H1 (cell line): ENCODE data around the gene MAPKAP1. TPM values are rescaled to one million over a fixed set of nuclear protein-coding genes. Genes with fewer than 3 reads are reported as not detected.

Experiments
- CTCF ChIA-PET: fragments of 300-600 bp; sonication (Branson Sonifier 250); formaldehyde crosslinking; loops from one replicate; lab custom pipeline; 2021; ENCODE audit not compliant: partially characterized antibody; lab: Charles Lee
- POLR2A ChIA-PET: fragments of 300-600 bp; sonication (Branson Sonifier 250); formaldehyde crosslinking; loops from one replicate; lab custom pipeline; 2021; ENCODE audit warnings: inconsistent platforms; ENCODE audit not compliant: partially characterized antibody; lab: Charles Lee
- DNase-seq, 2 experiments: peaks; one replicate each; pipeline versions ENCODE4 v3.0.0 to v3.0.0-alpha.2; 2010 to 2022; ENCODE audit warnings: low spot score in 2 of 2, low read depth in 1 of 2, mixed read lengths in 1 of 2
- FAIRE-seq: peaks from 2 replicates; lab custom pipeline; 2011; peaks lifted over from hg19 to GRCh38; lab: Jason Lieb, UNC
- H2AFZ ChIP-seq: 2 replicates; pipeline ENCODE4 v1.8.1; 2012; ENCODE audit warnings: low read length, inconsistent platforms
- H2AK5ac ChIP-seq: 2 replicates; pipeline ENCODE4 v1.6.1; 2013; ENCODE audit warnings: low read depth, low read length
- H2BK120ac ChIP-seq: replicated peaks from 2 replicates; pipeline ENCODE3; 2013; ENCODE audit warnings: low read depth, low read length, inconsistent platforms
- H2BK12ac ChIP-seq: 2 replicates; pipeline ENCODE4 v1.6.1; 2013; ENCODE audit warnings: low read depth, low read length
- H2BK15ac ChIP-seq: 2 replicates; pipeline ENCODE4 v1.6.1; 2013; ENCODE audit warnings: low read length
- H2BK20ac ChIP-seq: 2 replicates; pipeline ENCODE4 v1.6.1; 2013; ENCODE audit warnings: low read length
- H2BK5ac ChIP-seq: 2 replicates; pipeline ENCODE4 v1.6.1; 2013; ENCODE audit warnings: low read depth, low read length
- H3K14ac ChIP-seq: 2 replicates; pipeline ENCODE4 v1.6.1; 2013; ENCODE audit warnings: inconsistent platforms; ENCODE audit not compliant: insufficient read length
- H3K18ac ChIP-seq: 2 replicates; pipeline ENCODE4 v1.6.1; 2013; ENCODE audit warnings: low read length; ENCODE audit errors: extremely low read depth
- H3K23ac ChIP-seq: 2 replicates; pipeline ENCODE4 v1.6.1; 2013; ENCODE audit warnings: inconsistent platforms; ENCODE audit not compliant: insufficient read length
- H3K23me2 ChIP-seq: 2 replicates; pipeline ENCODE4 v1.6.1; 2013; ENCODE audit warnings: low read depth, low read length
- H3K27ac ChIP-seq: 2 replicates; pipeline ENCODE4 v1.6.1; 2011; ENCODE audit warnings: low read depth, low read length, inconsistent platforms
- H3K27me3 ChIP-seq, 4 experiments: replicated peaks in 1 of 4; 1 replicate in 1 of 4; 2 replicates in 3 of 4; pipeline versions ENCODE4 v1.6.1 to v1.8.1; 2011 to 2013; ENCODE audit warnings: low read length in 3 of 4, mild to moderate bottlenecking in 3 of 4, inconsistent platforms in 2 of 4, mixed read lengths in 2 of 4, moderate library complexity in 1 of 4; ENCODE audit not compliant: control insufficient read depth in 3 of 4, insufficient read depth in 3 of 4; ENCODE audit errors: extremely low read depth in 1 of 4
- H3K36me3 ChIP-seq, 4 experiments: 2 replicates each; pipeline versions ENCODE4 v1.6.1 to v1.8.1; 2011 to 2013; ENCODE audit warnings: mild to moderate bottlenecking in 4 of 4, low read length in 3 of 4, moderate library complexity in 2 of 4, control low read depth in 1 of 4, inconsistent platforms in 1 of 4; ENCODE audit not compliant: insufficient read depth in 4 of 4, control insufficient read depth in 2 of 4
- H3K4ac ChIP-seq: replicated peaks from 2 replicates; pipeline ENCODE3; 2013; ENCODE audit warnings: low read length, low read depth, mixed read lengths, inconsistent platforms; ENCODE audit not compliant: insufficient read length
- H3K4me1 ChIP-seq, 4 experiments: replicated peaks in 1 of 4; 1 replicate in 1 of 4; 2 replicates in 3 of 4; pipeline versions ENCODE4 v1.6.1 to v1.8.1; 2011 to 2013; ENCODE audit warnings: low read length in 3 of 4, inconsistent platforms in 2 of 4, mixed read lengths in 1 of 4; ENCODE audit not compliant: insufficient read depth in 4 of 4, control insufficient read depth in 3 of 4
- H3K4me2 ChIP-seq, 2 experiments: 2 replicates each; pipeline versions ENCODE4 v1.6.1 to v1.8.1; 2011 to 2013; ENCODE audit warnings: low read depth in 2 of 2, low read length in 2 of 2, control low read depth in 1 of 2, inconsistent platforms in 1 of 2, mild to moderate bottlenecking in 1 of 2; ENCODE audit not compliant: insufficient read depth in 1 of 2
- H3K4me3 ChIP-seq, 4 experiments: fragments of 200-600, 300-600 bp in 1 of 4; sonication (generic), shearing (Covaris generic), sonication (Bioruptor Twin) in 1 of 4; 2 replicates each; pipeline versions ENCODE4 v1.5.1 to v1.8.1; 2011 to 2016; ENCODE audit warnings: low read length in 4 of 4, low read depth in 3 of 4, control low read depth in 2 of 4, inconsistent platforms in 2 of 4, mild to moderate bottlenecking in 2 of 4, mixed read lengths in 1 of 4, moderate library complexity in 1 of 4; ENCODE audit not compliant: insufficient read depth in 2 of 4; ENCODE audit errors: extremely low read depth in 1 of 4
- H3K56ac ChIP-seq: replicated peaks from 2 replicates; pipeline ENCODE3; 2013; ENCODE audit warnings: low read depth, mild to moderate bottlenecking, mixed read lengths, low read length, inconsistent platforms; ENCODE audit not compliant: insufficient read length
- H3K79me1 ChIP-seq: 2 replicates; pipeline ENCODE4 v1.6.1; 2013; ENCODE audit warnings: low read depth, low read length, control low read depth
- H3K79me2 ChIP-seq, 2 experiments: 2 replicates each; pipeline versions ENCODE4 v1.6.1 to v1.8.1; 2012 to 2013; ENCODE audit warnings: low read length in 2 of 2, mild to moderate bottlenecking in 2 of 2, inconsistent platforms in 1 of 2; ENCODE audit not compliant: insufficient read depth in 2 of 2, control insufficient read depth in 1 of 2
- H3K9ac ChIP-seq, 4 experiments: replicated peaks in 1 of 4; 1 replicate in 1 of 4; 2 replicates in 3 of 4; pipeline versions ENCODE4 v1.6.1 to v1.8.1; 2011 to 2013; ENCODE audit warnings: low read depth in 3 of 4, low read length in 3 of 4, control low read depth in 2 of 4, mild to moderate bottlenecking in 2 of 4, moderate library complexity in 2 of 4, inconsistent platforms in 1 of 4; ENCODE audit errors: extremely low read depth in 1 of 4
- H3K9me3 ChIP-seq, 2 experiments: 2 replicates each; pipeline versions ENCODE4 v1.6.1 to v1.8.1; 2012 to 2013; ENCODE audit warnings: mild to moderate bottlenecking in 2 of 2, moderate library complexity in 2 of 2, control low read depth in 1 of 2, inconsistent platforms in 1 of 2, low read depth in 1 of 2, low read length in 1 of 2, mixed read lengths in 1 of 2; ENCODE audit not compliant: insufficient read depth in 2 of 2
- H4K20me1 ChIP-seq, 2 experiments: replicated peaks in 1 of 2; 2 replicates each; pipeline versions ENCODE3 to v1.8.1; 2011 to 2013; ENCODE audit warnings: inconsistent platforms in 2 of 2, low read length in 2 of 2, mild to moderate bottlenecking in 1 of 2; ENCODE audit not compliant: insufficient read depth in 2 of 2, control insufficient read depth in 1 of 2
- H4K5ac ChIP-seq: 2 replicates; pipeline ENCODE4 v1.6.1; 2013; ENCODE audit warnings: low read length, low read depth, mixed read lengths, inconsistent platforms; ENCODE audit not compliant: insufficient read length
- H4K8ac ChIP-seq: 2 replicates; pipeline ENCODE4 v1.8.0; 2013; ENCODE audit warnings: mild to moderate bottlenecking, moderate library complexity, low read length, inconsistent platforms; ENCODE audit not compliant: insufficient read depth; ENCODE audit errors: extremely low read depth
- H4K91ac ChIP-seq: replicated peaks from 2 replicates; pipeline ENCODE3; 2013; ENCODE audit warnings: low read length, mixed read lengths, inconsistent platforms; ENCODE audit not compliant: insufficient read length
- WGBS, 2 experiments: shearing (Covaris generic) in 1 of 2; methylation state at CpG; one replicate each; pipeline versions ENCODE4 v1.1.6 to v1.1.7; 2013 to 2015; ENCODE audit warnings: low lambda C conversion rate in 2 of 2, mixed read lengths in 2 of 2, inconsistent platforms in 1 of 2, low coverage in 1 of 2, missing lambda C conversion rate in 1 of 2; ENCODE audit not compliant: insufficient replicate concordance in 2 of 2, insufficient coverage in 1 of 2, insufficient read length in 1 of 2; ENCODE audit errors: extremely low coverage in 1 of 2, missing lambda C conversion rate in 1 of 2; 5-methylcytosine and 5-hydroxymethylcytosine counted together
- polyA plus RNA-seq, 7 experiments: library from polyadenylated mRNA; depleted of rRNA in 3 of 7; stranded (reverse) in 5 of 7; unstranded in 2 of 7; fragments of >200 nt in 5 of 7; fragments of 200-250 nt in 2 of 7; gene quantifications; 1 replicate in 5 of 7; 2 replicates in 1 of 7; 4 replicates in 1 of 7; pipeline versions ENCODE4 v1.2.1 to v1.2.3, GENCODE V29; 2011 to 2013; ENCODE audit warnings: missing spikeins in 2 of 7, mixed read lengths in 2 of 7
- total RNA-seq: library from RNA; stranded (reverse); fragmentation: NEBNext Ultra II Directional; extraction: Animal tissue kit (Norgen Biotek cat#: 25700); gene quantifications from 2 replicates; pipeline ENCODE4 v1.2.1, GENCODE V29; 2021

MAPKAP1 gene
- total and polyA plus RNA-seq, 2 of the 8 experiments (the other 6 are each of a cell fraction or from before 2014, with no cell fraction given): 79.2 to 140 TPM

DNA sequence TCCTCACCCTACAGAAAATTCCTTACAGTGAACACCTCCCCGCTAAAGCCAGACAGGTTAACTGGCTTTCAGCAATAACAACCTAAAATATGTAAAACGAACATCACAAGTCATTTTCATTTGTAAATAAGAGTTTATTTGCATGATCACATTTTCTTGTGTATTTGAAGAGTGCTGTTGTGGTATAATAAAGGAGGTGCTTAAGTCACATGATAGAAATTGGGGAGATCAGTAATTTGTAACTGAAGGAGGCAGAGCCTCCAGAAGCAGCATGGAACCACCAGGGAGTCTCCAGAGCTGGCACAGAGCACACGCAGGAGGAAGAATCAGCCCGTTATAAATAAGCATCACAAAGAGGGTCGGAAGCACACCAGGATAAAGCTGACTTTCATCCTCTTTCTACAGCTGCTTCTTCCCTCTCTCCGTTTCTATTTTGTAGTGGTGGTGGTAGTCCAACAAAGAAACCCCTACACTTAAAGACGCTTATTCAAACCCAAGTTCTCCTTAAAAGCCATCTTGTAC is 210.6 kb downstream of the MAPKAP1 start:
- Histone ChIP-seq H3K36me3 (no peaks in the 10 kb centered on the region), H3K79me1 (no peaks in the 10 kb centered on the region), H3K4me1 (peaks cover 1 to 21% (median 10%) of the 10 kb centered on the region in 4 experiments), H3K79me2 (no peaks in the 10 kb centered on the region), H2BK20ac (no peak overlapping the region), H3K9ac (no peak overlapping the region), H3K56ac (no peak overlapping the region), H3K23me2 (0 out of 2 replicates have a peak, but pooled peaks cover 2% of the 10 kb centered on the region), H2AK5ac (peak overlapping the region; percentile 14; the same call in 1 of the 2 replicates), H3K4ac (no peak overlapping the region), H3K9me3 (no peaks in the 10 kb centered on the region), H3K18ac (no peak overlapping the region), H2BK12ac (no peak overlapping the region), H3K23ac (no peak overlapping the region), H4K8ac (no peak overlapping the region), H2BK120ac (no peak overlapping the region), H2BK5ac (peak overlapping the region; percentile 36; the same call in 1 of the 2 replicates), H4K91ac (no peak overlapping the region), H3K27me3 (no peaks in the 10 kb centered on the region), H3K4me2 (peak overlapping the region; percentile 29 to 47), H4K5ac (no peak overlapping the region), H4K20me1 (no peaks in the 10 kb centered on the region), H2AFZ (no peak overlapping the region), H3K14ac (no peak overlapping the region), H2BK15ac (no peak overlapping the region), H3K27ac (no peak overlapping the region), H3K4me3 (peak overlapping the region in 1 of 4 experiments; percentile 12; a peak in 1 of 8 replicates)
- CTCF ChIA-PET: interaction anchor here (0.9 to 1.0 kb wide), 2 partner anchors 22 to 23 kb away, joined by 3 read pairs; no protein-coding TSS in a partner anchor
- 31% methylated on average over 7 of the region's 7 CpGs; no CpG with 5 or more reads in 1 of the 2 experiments for whole genome bisulfite sequencing, 2 experiments
- POLR2A ChIA-PET: no interaction called here
- no peak for DNase-seq
- no peak for FAIRE-seq
